HG03135 (cell line): ENCODE data around the gene CDH7.

Experiments
- ATAC-seq: cut with Tn5 transposase; IDR thresholded peaks from one replicate; pipeline ENCODE4 v1.9.1; 2021; ENCODE audit warnings: mild to moderate bottlenecking, moderate library complexity; ENCODE audit not compliant: unreplicated experiment

Gene CDH7, protein sequence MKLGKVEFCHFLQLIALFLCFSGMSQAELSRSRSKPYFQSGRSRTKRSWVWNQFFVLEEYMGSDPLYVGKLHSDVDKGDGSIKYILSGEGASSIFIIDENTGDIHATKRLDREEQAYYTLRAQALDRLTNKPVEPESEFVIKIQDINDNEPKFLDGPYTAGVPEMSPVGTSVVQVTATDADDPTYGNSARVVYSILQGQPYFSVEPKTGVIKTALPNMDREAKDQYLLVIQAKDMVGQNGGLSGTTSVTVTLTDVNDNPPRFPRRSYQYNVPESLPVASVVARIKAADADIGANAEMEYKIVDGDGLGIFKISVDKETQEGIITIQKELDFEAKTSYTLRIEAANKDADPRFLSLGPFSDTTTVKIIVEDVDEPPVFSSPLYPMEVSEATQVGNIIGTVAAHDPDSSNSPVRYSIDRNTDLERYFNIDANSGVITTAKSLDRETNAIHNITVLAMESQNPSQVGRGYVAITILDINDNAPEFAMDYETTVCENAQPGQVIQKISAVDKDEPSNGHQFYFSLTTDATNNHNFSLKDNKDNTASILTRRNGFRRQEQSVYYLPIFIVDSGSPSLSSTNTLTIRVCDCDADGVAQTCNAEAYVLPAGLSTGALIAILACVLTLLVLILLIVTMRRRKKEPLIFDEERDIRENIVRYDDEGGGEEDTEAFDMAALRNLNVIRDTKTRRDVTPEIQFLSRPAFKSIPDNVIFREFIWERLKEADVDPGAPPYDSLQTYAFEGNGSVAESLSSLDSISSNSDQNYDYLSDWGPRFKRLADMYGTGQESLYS

GRCh38 chr18:65750389-65751154 lies at the start of gene CDH7:
Gene CDH7, plus strand, starts transcription at chr18:65751012. Its CDS starts 11,831 bp downstream, at chr18:65762843.
- ATAC-seq, result no peak

GRCh38 chr18:65704046-65704445 lies 46.8 kb upstream of the CDH7 start:
- ATAC-seq, result no peak

- ATAC-seq, result no peak
These were observed 44.2 kb upstream of the CDH7 start for GRCh38 chr18:65706646-65707045.

- no peak for ATAC-seq
These were observed 39.3 kb upstream of the CDH7 start for GRCh38 chr18:65711493-65711892.

GRCh38 chr18:65721619-65722018 lies 29.2 kb upstream of the CDH7 start:
- ATAC-seq, result no peak

GRCh38 chr18:65725251-65726050 lies 25.4 kb upstream of the CDH7 start:
- ATAC-seq, result no peak

DNA sequence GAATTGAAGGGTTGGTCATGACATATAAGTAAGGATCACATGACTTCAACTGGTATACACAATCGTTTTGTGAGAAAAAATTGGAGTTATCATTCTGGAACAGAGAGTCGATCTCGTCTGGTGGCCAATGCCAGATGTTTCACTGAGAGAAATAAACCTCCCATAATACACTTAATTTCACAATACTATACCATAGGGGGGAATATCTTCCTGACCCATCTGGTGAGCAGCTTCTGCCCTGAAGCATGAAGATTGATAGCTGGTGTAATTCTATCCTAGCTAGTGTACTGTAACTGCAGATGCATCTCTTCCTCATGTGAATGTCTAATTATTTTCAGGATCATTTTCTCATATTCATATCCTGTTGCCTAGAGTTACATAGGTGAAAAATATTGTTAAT lies 15.7 kb upstream of the CDH7 start:
- ATAC-seq, result no peak

GRCh38 chr18:65737471-65737955 lies 13.3 kb upstream of the CDH7 start:
- ATAC-seq, result no peak

DNA sequence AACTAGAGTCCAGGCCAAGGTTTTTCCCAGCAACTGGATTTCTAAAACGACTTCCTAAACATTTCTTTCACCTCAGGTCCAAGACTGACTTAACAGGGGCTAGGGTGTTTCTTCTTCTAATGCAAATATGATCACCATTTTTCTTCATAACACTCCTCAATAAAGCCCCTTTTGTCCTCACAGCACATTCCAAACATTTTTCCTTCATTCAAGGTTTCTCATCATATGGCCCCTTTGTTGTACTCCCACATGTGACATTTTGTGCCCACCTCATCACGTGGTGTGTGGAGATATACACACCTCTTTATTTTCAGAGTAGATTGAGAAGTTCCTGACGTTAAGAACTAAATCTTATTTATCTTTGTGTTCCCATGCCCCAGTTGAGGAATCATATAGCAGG lies 3.9 kb upstream of the CDH7 start:
- no peak for ATAC-seq

DNA sequence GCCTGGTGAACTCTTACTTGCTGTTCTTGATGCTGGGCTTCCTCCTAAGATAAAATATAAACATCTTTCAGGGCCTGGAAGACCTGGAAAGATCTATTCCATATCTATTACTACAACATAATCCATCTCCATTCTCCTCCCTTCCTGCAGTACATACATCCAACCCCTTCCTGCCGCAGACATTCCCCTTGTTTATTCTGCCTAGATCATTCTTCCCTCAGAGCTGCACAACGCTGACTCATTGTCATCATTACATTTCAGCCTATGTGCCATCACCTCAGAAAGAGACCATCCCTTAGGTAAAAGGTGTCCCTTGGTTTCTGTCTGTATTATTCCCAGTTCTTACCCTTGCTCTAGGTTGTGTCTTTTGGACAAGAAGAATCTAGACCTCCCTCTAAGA lies 2.5 kb upstream of the CDH7 start:
- no peak for ATAC-seq

- ATAC-seq, result no peak
These were observed 971 bp upstream of the CDH7 start for GRCh38 chr18:65749841-65750240.

GRCh38 chr18:65751155-65752085 lies 608 bp downstream of the CDH7 start:
- ATAC-seq, result no peak

DNA sequence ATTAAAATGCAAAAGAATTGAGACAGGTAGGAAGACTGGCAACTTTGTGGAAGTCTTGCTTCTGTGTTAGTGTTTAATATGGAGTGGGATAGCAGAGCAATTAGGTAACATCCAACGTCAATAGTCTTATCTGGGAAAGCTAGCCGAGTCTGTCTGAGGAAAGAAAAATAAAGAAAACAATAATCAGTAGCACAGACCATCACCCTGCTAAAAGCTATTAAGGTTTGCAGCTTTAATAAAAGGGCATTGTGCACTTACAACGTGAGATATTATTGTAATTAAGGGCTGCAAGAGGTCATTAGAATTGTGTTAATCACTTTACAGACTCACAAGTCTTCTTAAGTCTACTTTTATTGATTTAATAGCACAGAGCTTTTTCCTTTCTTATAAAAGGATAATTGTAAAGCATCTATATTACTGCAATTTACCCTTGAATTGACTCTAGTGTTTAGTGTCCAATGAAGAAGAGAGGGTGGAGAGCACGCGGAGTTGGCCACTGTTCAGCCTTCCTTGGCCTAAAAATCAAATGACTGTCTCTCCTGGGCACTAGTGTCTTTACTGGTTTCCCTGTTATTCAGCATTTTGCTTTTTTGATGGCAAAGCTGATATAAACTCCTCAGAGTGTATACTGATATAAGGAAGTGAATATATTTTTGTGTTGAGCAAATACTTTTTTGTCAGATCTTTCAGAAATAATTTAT lies 2.0 kb downstream of the CDH7 start:
- ATAC-seq, result no peak

DNA sequence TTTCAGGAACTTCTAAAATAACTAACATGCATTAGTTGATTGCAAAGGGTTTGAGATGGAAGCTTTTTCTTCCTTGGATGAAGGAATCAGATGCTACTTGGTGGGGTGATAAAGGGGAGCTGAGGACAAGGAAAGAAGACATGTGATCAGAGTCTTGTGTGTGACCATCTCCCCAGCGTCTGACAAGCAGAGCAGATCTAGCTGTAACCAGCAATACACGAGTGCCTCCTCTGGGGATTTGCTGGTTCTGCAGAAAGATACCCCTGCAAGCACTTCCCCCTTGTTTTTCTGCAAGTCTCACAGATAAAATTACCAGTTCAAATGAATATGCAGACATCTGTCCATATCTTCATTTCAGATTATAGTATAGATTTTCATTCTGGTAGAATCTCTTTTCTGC lies 2.7 kb downstream of the CDH7 start:
- ATAC-seq, result no peak

GRCh38 chr18:65754121-65754520 lies 3.3 kb downstream of the CDH7 start:
- ATAC-seq, result no peak

DNA sequence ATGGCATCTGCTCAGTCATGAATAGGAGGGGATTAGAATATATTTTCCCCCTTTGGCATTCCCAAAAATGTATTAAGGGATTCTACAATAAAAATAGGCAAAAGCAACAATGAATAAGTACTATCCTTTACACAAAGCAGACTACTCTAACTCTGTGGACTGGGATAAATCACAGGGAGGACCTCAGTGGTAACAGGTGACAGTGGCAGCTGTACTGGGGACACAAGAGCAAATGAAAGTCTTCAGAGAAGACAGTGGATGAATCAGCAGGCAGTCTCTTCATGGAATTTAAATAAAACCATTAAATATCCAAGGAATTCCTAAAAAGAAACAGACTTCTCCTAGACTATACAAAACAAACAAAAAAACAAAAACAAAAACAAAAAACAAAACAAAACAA lies 4.8 kb downstream of the CDH7 start:
- no peak for ATAC-seq

DNA sequence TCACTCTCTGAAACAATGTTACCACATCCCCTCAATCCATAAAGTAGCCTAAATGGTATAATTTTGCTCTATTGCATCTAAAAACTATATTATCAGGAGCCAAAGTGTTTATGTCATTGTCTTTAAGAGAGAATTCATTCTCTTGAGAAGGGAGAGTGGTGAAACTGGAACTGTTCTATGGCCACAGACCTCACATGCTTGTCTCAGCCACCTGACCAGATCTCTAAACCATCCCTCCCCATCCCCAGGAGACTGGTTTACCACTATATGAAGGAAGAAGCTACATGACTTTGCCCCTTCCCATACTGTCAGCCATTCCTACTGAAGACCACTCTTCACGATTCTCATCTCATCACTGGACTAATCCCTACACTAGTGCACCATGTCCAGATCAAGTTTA lies 9.6 kb downstream of the CDH7 start:
- ATAC-seq, result no peak

DNA sequence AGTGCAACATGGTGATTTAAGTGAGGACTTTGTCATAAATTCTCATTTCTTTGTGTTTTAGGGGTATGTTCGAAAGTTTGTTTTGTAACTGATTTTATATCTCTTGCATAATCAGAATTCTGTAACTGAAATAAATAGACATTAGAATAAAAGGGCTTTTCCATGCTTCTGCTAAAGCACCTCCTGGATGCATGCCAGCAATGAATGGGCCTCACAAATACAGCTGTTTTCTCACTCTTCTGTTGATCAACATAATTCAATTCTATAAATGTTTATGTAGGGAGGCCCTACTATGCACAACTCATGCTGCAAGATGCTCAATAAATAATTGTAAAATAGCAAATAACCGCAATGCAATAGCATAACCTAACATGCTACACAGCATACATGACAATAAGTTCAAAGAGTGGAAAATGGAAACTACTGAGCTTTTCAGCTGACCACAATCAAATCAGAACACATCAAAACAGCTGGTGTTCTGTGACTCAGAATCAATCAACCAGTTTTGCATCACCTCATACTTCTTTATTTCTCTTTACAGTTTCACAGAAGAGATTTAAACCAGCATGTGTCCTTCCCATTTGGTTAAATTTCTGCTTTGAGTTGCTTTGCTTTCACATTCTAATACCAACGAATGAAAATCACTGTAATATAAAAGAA lies 11.0 kb downstream of the CDH7 start:
- ATAC-seq, result no peak
